ENCODE results near the gene CA6.
"Not testable (repeated sequence)": the region's sequence is repeated elsewhere in the genome, so short reads cannot be mapped to it uniquely, and the experiment has no call there.

The CA6 gene

GRCh38 chr1:9008236-9008635, 62.6 kb downstream of the CA6 start:
- no peak for DNase-seq

- DNase-seq: no peak
These were observed 64.0 kb downstream of the CA6 start for GRCh38 chr1:9009438-9010370.

GRCh38 chr1:9010781-9011323, 65.2 kb downstream of the CA6 start:
- no peak for DNase-seq

GRCh38 chr1:9013819-9014218, 68.2 kb downstream of the CA6 start:
- DNase-seq: no peak

DNA sequence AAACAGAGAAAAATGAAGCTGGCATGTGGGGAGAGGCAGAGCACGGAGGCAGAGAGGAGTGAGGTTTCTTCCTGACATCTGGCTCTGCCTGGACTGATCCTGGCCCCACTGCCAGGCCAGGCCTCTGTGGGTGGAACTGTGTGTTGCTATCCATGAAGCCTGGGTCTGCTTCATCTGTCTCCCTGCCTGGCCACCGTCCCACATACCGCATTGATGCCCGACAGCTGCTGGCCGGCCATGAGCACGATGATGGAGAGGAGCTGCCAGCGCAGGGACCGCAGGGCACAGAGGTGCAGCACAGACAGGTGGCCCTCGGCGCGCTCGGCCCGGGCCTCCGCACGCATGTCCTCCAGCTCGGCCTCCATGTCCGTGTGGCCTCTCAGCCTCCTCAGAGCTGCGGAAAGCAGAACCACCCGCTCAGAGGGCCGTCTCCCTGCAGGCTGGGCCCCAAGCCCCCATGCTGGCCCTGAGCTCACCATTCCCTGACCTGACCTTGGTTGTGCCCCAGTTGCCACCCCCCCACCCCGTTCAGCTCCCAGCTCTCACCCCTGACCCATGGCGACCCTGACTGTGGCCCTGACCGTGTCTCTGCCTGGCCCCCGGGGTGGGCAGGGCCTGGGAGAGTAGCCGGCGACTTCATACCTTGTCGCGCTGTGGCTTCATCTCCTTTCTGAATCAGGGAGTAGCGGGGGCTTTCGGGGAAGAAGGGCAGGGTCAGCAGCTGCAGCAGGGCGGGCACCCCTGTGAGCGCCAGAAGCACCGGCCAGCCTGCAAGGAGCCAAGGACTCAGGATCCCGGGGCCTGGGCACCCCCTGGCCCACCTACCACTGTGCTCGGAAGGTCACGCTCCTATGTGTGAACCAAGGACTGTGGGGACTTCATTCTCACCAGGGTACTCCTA, 69.1 kb downstream of the CA6 start:
- DNase-seq: no peak

DNA sequence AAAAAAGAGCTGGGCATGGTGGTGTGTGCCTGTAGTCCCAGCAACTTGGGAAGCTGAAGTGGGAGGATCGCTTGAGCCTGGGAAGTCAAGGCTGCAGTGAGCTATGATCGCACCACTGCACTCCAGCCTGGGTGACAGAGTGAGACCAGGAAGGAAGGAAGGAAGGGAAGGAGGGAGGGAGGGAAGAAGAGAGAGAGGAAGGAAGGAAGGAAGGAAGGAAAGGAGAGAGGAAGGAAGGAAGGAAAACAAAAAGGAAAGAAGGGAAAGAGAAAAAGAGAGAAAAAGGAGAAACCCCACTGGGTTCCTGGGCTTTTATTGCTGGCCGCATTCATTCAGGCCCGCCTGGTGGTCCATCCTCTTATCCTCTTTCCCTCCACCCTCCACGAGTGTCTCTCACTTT, 70.8 kb downstream of the CA6 start:
- no peak for DNase-seq

- DNase-seq: no peak
These were observed 72.7 kb downstream of the CA6 start for GRCh38 chr1:9018333-9018732.

GRCh38 chr1:9019896-9020295, 74.2 kb downstream of the CA6 start:
- no peak for DNase-seq

DNA sequence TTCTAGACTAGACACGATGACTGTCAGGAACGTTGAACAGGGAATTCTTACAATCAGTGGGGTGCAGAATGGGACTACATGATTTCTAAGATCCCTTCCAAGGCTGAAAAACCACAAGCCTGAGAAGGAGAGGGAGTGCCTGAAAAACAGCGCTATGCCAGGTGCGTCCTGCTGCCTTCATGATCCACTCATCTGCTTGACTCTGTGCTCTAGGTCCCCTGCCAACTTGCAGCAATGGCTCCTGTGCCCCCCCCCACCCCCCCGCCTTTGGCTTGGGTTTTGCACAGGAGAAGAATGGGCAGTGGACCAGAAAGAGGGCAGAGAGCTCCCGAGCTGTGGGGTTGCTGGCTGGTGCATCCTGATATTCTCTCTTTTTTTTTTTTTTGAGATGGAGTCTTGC, 74.6 kb downstream of the CA6 start:
- no peak for DNase-seq

- not testable (repeated sequence) for DNase-seq
These were observed 76.5 kb downstream of the CA6 start for GRCh38 chr1:9022026-9022738.

DNA sequence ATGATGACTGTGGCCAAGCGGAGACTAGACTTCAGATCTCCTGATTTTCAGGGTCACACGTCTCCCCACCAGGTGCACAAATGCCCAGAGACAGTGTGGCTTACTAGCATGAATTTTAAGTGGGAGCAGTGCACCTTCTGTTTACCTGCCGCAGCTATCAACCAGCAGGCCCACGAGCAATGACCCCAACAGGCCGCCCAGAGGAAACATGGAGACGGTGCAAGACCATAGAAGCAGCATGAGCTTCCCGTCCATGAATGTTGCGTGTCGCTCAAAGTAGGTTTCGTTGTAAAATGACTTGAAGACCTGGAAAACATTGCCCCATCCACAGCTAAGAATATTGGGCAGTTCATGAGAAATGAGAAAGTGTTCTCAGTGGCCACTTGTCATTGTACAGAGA, 77.1 kb downstream of the CA6 start:
- DNase-seq: no peak
